K562 (cell line): ENCODE results near the gene PARD6B. TPM values are rescaled to one million over a fixed set of nuclear protein-coding genes. Genes with fewer than 3 reads are reported as not detected.

ENCODE experiments used
- ATAC-seq: fragments of 200-7000 bp; cut with Tn5 transposase; 3 replicates; pipeline ENCODE4 v1.9.1; 2020; ENCODE audit warnings: moderate library complexity
- BruUV-seq: library from RNA; stranded (reverse); fragments of 400-500 nt; replicated peaks from 2 replicates; lab custom pipeline; 2021; lab: Mats Ljungman, UMichigan
- CTCF ChIA-PET: fragments of 300-600 bp; formaldehyde crosslinking; extraction: SDS; loops from one replicate; lab custom pipeline; 2021; ENCODE audit warnings: low intra/inter-chr PET ratio; lab: Yijun Ruan, JAX
- POLR2A ChIA-PET: fragments of 300-600, 350-650 bp; sonication (Branson Sonifier 250); formaldehyde crosslinking; extraction: SDS; loops from one replicate; lab custom pipeline; 2021; ENCODE audit warnings: antibody characterized with exemption, inconsistent platforms; lab: Yijun Ruan, JAX
- DNase-seq, 4 experiments: peaks; one replicate each; pipeline versions ENCODE4 v3.0.0 to v3.0.0-alpha.2; 2011 to 2018; ENCODE audit warnings: low spot score in 3 of 4, mixed read lengths in 3 of 4; ENCODE audit errors: extremely low read depth in 1 of 4
- FAIRE-seq: peaks from 2 replicates; lab custom pipeline; 2011; peaks lifted over from hg19 to GRCh38; lab: Jason Lieb, UNC
- H2AFZ ChIP-seq: 2 replicates; pipeline ENCODE4 v1.6.0; 2011; ENCODE audit warnings: low read depth, low read length, control low read depth, inconsistent platforms
- H3K27ac ChIP-seq: fragments of 200-600 bp; 3 replicates; pipeline ENCODE4 v1.8.0; 2011; ENCODE audit warnings: low read depth, mild to moderate bottlenecking, control low read depth, inconsistent platforms, low read length, moderate library complexity, mixed read lengths; ENCODE audit errors: extremely low read depth
- H3K27me3 ChIP-seq, 2 experiments: fragments of 300-600 bp in 1 of 2; 2 replicates in 1 of 2; 3 replicates in 1 of 2; pipeline versions ENCODE4 v1.6.0 to v1.8.0; 2011; ENCODE audit warnings: inconsistent platforms in 2 of 2, low read length in 2 of 2, mild to moderate bottlenecking in 1 of 2, mixed read lengths in 1 of 2, moderate library complexity in 1 of 2; ENCODE audit not compliant: control insufficient read depth in 2 of 2, insufficient read depth in 2 of 2
- H3K36me3 ChIP-seq: fragments of 300-600 bp; 3 replicates; pipeline ENCODE4 v1.8.0; 2011; ENCODE audit warnings: mild to moderate bottlenecking, low read length, inconsistent platforms; ENCODE audit not compliant: control insufficient read depth, insufficient read depth
- H3K4me1 ChIP-seq, 2 experiments: fragments of 200-600 bp in 1 of 2; replicated peaks in 1 of 2; 2 replicates in 1 of 2; 3 replicates in 1 of 2; pipeline versions ENCODE4 v1.5.1 to v1.8.0; 2011; ENCODE audit warnings: inconsistent platforms in 2 of 2, low read length in 2 of 2, mild to moderate bottlenecking in 1 of 2, mixed read lengths in 1 of 2, moderate library complexity in 1 of 2; ENCODE audit not compliant: control insufficient read depth in 2 of 2, insufficient read depth in 2 of 2
- H3K4me2 ChIP-seq: 2 replicates; pipeline ENCODE4 v1.6.1; 2011; ENCODE audit warnings: low read length, control low read depth, inconsistent platforms, mixed read lengths; ENCODE audit not compliant: insufficient read depth
- H3K4me3 ChIP-seq: fragments of 200-600 bp; sonication (generic), shearing (Covaris generic); 2 replicates; pipeline ENCODE4 v1.5.1; 2016; ENCODE audit warnings: control low read depth, inconsistent platforms
- H3K79me2 ChIP-seq: fragments of 200-600 bp; 3 replicates; pipeline ENCODE4 v1.8.0; 2011; ENCODE audit warnings: low read length, inconsistent platforms; ENCODE audit not compliant: control insufficient read depth, insufficient read depth
- H3K9ac ChIP-seq, 2 experiments: 2 replicates each; pipeline versions ENCODE4 v1.6.0 to v1.6.1; 2011; ENCODE audit warnings: low read depth in 2 of 2, low read length in 2 of 2, control low read depth in 1 of 2, inconsistent platforms in 1 of 2, mild to moderate bottlenecking in 1 of 2, mixed read lengths in 1 of 2; ENCODE audit not compliant: insufficient read depth in 1 of 2
- H3K9me1 ChIP-seq: one replicate; pipeline ENCODE4 v1.6.0; 2011; ENCODE audit warnings: inconsistent platforms, mild to moderate bottlenecking, low read length, moderate library complexity; ENCODE audit not compliant: control insufficient read depth, insufficient read depth
- H3K9me3 ChIP-seq: replicated peaks from 2 replicates; pipeline ENCODE4 v1.5.1; 2011; ENCODE audit warnings: low read depth, low read length, inconsistent platforms; ENCODE audit not compliant: control insufficient read depth, insufficient read depth
- H4K20me1 ChIP-seq: replicated peaks from 2 replicates; pipeline ENCODE4 v1.6.1; 2011; ENCODE audit warnings: low read length, inconsistent platforms, mixed read lengths; ENCODE audit not compliant: control insufficient read depth, insufficient read depth
- CC2D1A ChIP-seq: fragments of 450-650 bp; IDR thresholded peaks from 2 replicates; pipeline ENCODE4 v1.6.1; 2017; ENCODE audit warnings: mild to moderate bottlenecking
- CGGBP1 ChIP-seq: fragments of 250-450 bp; sonication (Bioruptor Pico); IDR thresholded peaks from 2 replicates; pipeline ENCODE4 v1.9.0; 2021; ENCODE audit warnings: mild to moderate bottlenecking
- CTCFL ChIP-seq: IDR thresholded peaks from 2 replicates; pipeline ENCODE4 v1.6.1; 2011; ENCODE audit warnings: borderline replicate concordance, low read depth, mild to moderate bottlenecking, moderate library complexity, low read length; ENCODE audit not compliant: insufficient read depth, poor library complexity, severe bottlenecking
- FOXA1 ChIP-seq: fragments of 450-650 bp; IDR thresholded peaks from 2 replicates; pipeline ENCODE4 v1.6.1; 2016; ENCODE audit warnings: mild to moderate bottlenecking, borderline replicate concordance
- FOXA3 ChIP-seq, 2 experiments: fragments of 450-650 bp in 1 of 2; sonication (generic) in 1 of 2; formaldehyde crosslinking; IDR thresholded peaks in 1 of 2; conservative IDR thresholded peaks in 1 of 2; 2 replicates each; pipeline versions ENCODE4 v1.4.0 to v1.8.0; 2020 to 2022; ENCODE audit warnings: mild to moderate bottlenecking in 2 of 2, missing genetic modification reagents in 1 of 2
- HINFP ChIP-seq: fragments of 450-650 bp; conservative IDR thresholded peaks from 2 replicates; pipeline ENCODE4 v1.6.1; 2016; ENCODE audit warnings: missing genetic modification characterization, low read depth, mild to moderate bottlenecking, control low read depth, missing compliant biosample characterization
- POLR2AphosphoS5 ChIP-seq: IDR thresholded peaks from 2 replicates; pipeline ENCODE4 v1.6.1; 2011; ENCODE audit warnings: mild to moderate bottlenecking, low read depth, low read length, moderate library complexity; ENCODE audit not compliant: control insufficient read depth, insufficient read depth
- RBM14 ChIP-seq: fragments of 200-400 bp; formaldehyde crosslinking; IDR thresholded peaks from 2 replicates; pipeline ENCODE4 v1.6.1; 2018; ENCODE audit warnings: low read depth, mild to moderate bottlenecking, low read length, moderate library complexity, borderline replicate concordance; ENCODE audit not compliant: insufficient read depth
- RBM25 ChIP-seq: fragments of 200-400 bp; formaldehyde crosslinking; IDR thresholded peaks from 2 replicates; pipeline ENCODE4 v1.6.1; 2018; ENCODE audit warnings: low read length, low read depth, moderate library complexity; ENCODE audit not compliant: severe bottlenecking
- ZBTB11 ChIP-seq, 3 experiments: fragments of 200-800 bp in 1 of 3; fragments of 250-450 bp in 1 of 3; fragments of 450-650 bp in 1 of 3; sonication (Bioruptor Pico) in 1 of 3; sonication (Bioruptor generic) in 1 of 3; formaldehyde crosslinking in 1 of 3; IDR thresholded peaks; 2 replicates each; pipeline versions ENCODE4 v1.6.1 to v1.8.0; 2016 to 2022; ENCODE audit warnings: mild to moderate bottlenecking in 2 of 3, missing genetic modification characterization in 2 of 3, missing compliant biosample characterization in 1 of 3, moderate library complexity in 1 of 3
- ZFPM2 ChIP-seq: fragments of 250-450 bp; sonication (Bioruptor Pico); IDR thresholded peaks from 2 replicates; pipeline ENCODE4 v1.5.1; 2022; ENCODE audit warnings: mild to moderate bottlenecking
- ZNF24 ChIP-seq: fragments of 450-650 bp; IDR thresholded peaks from 2 replicates; pipeline ENCODE4 v1.6.1; 2016
- ZNF41 ChIP-seq: fragments of 250-450 bp; sonication (Bioruptor Pico); conservative IDR thresholded peaks from 2 replicates; pipeline ENCODE4 v1.4.0; 2020; ENCODE audit warnings: mild to moderate bottlenecking
- WGBS: fragments of 100-300 bp; shearing (Covaris generic); methylation state at CpG from one replicate; pipeline ENCODE4 v1.1.6; 2016; ENCODE audit warnings: low coverage, mixed read lengths; ENCODE audit not compliant: insufficient coverage; ENCODE audit errors: missing lambda C conversion rate; 5-methylcytosine and 5-hydroxymethylcytosine counted together
- in situ Hi-C: fragments of 300-500 bp; cut with MboI; formaldehyde crosslinking; loops from 4 replicates; pipeline ENCODE4 v1.15.0; 2018; ENCODE audit warnings: inconsistent platforms, mixed read lengths
- intact Hi-C: fragments of 100-400 bp; cut with micrococcal nuclease; formaldehyde crosslinking; loops from 2 replicates; pipeline ENCODE4 v1.14.2; 2022
- polyA plus RNA-seq, 8 experiments: library from polyadenylated mRNA; depleted of rRNA in 4 of 8; stranded (reverse) in 5 of 8; unstranded in 3 of 8; fragments of >200 nt; fragmentation: Nextera tagmentation in 2 of 8; fragmentation: Illumina TruSeq in 1 of 8; extraction: Ambion mirVana in 2 of 8; extraction: Trizol in 1 of 8; gene quantifications; 2 replicates each; pipeline versions ENCODE4 v1.2.1 to v1.2.3, GENCODE V29; 2011 to 2014; ENCODE audit warnings: inconsistent platforms in 1 of 8, missing spikeins in 1 of 8
- total RNA-seq, 7 experiments: library from RNA; depleted of rRNA in 6 of 7; stranded (reverse); fragments of >200 nt in 6 of 7; fragmentation: Illumina TruSeq in 2 of 7; extraction: Trizol in 2 of 7; gene quantifications; 2 replicates each; pipeline versions ENCODE4 v1.2.1 to v1.2.3, GENCODE V29; 2011 to 2021; ENCODE audit warnings: low replicate concordance in 1 of 7

Gene PARD6B
- total and polyA plus RNA-seq, 9 of the 15 experiments (the other 6 are each of a cell fraction or from before 2014, with no cell fraction given) = 1.7 to 12.3 (median 5.5) TPM

- H3K36me3 ChIP-seq = peaks cover 66% of the 10 kb centered on the region
- H3K4me1 ChIP-seq = peaks cover 12 to 19% of the 10 kb centered on the region in 2 experiments
- FAIRE-seq (peak; percentile 70), DNase-seq (no peak), ATAC-seq (no peak)
- H3K4me2 ChIP-seq = no peak overlapping the region
- H2AFZ ChIP-seq = no peak overlapping the region
- ChIA-PET CTCF (no interaction called here), POLR2A (no interaction called here)
- H3K79me2 ChIP-seq = peaks cover 85% of the 10 kb centered on the region
- in situ Hi-C loops (no loop called here), intact Hi-C loops (no loop called here)
- no TSS peak for BruUV-seq
- H3K27me3 ChIP-seq = no peaks in the 10 kb centered on the region
- peaks cover 4% of the 10 kb centered on the region for H3K9me1 ChIP-seq
- no peak overlapping the region for H3K27ac ChIP-seq
- H4K20me1 ChIP-seq = peaks cover 18% of the 10 kb centered on the region; the same call in 1 of the 2 replicates
- no peak overlapping the region for H3K9ac ChIP-seq
- no peak overlapping the region for H3K4me3 ChIP-seq
- 72% methylated on average over 4 of the region's 4 CpGs for WGBS
- no peaks in the 10 kb centered on the region for H3K9me3 ChIP-seq
- TF ChIP-seq RBM25 (peak; percentile 65), CGGBP1 (CRISPR knock-in tag) (no peak), FOXA1 (no peak), POLR2AphosphoS5 (no peak), ZBTB11 (CRISPR knock-in tag; IDR thresholded peaks at IDR 0.05) (peak in 1 of 3 experiments; percentile 68; a peak in 2 of 6 replicates), ZNF41 (CRISPR knock-in tag) (no peak), RBM14 (no peak), ZFPM2 (CRISPR knock-in tag) (no peak), CC2D1A (no peak), ZNF24 (peak; percentile 96), FOXA3 (CRISPR knock-in tag; conservative IDR thresholded peaks at IDR 0.05 in 1 of 2, IDR thresholded peaks at IDR 0.05 in 1 of 2) (no peak), HINFP (tag) (no peak), CTCFL (no peak)
These were observed 49.3 kb upstream of the PARD6B start for GRCh38 chr20:50682065-50682464.
